Activated T-cell treated with anti-CD3 and anti-CD28 coated beads for 1 hour (primary cell): ENCODE measurements around the gene MRTFA.
"Not testable (repeated sequence)": the region's sequence is repeated elsewhere in the genome, so short reads cannot be mapped to it uniquely, and the experiment has no call there.

Experiments
- DNase-seq: peaks from one replicate; pipeline ENCODE4 v3.0.0-alpha.2; 2020; ENCODE audit warnings: low read depth

MRTFA gene

GRCh38 chr22:40521046-40521445 is 115.5 kb downstream of the MRTFA start:
- DNase-seq, result no peak

GRCh38 chr22:40520562-40520961 is 116.0 kb downstream of the MRTFA start:
- no peak for DNase-seq

- DNase-seq, result no peak
These were observed 116.6 kb downstream of the MRTFA start for GRCh38 chr22:40519948-40520331.

GRCh38 chr22:40519284-40519947 is 117.1 kb downstream of the MRTFA start:
- no peak for DNase-seq

- no peak for DNase-seq
These were observed 117.7 kb downstream of the MRTFA start for GRCh38 chr22:40518840-40519239.

GRCh38 chr22:40517631-40518030 is 118.9 kb downstream of the MRTFA start:
- DNase-seq, result no peak

GRCh38 chr22:40516416-40516815 is 120.1 kb downstream of the MRTFA start:
- DNase-seq, result no peak

- DNase-seq, result no peak
These were observed 123.9 kb downstream of the MRTFA start for GRCh38 chr22:40512426-40513136.

GRCh38 chr22:40511604-40512003 is 124.9 kb downstream of the MRTFA start:
- no peak for DNase-seq

- no peak for DNase-seq
These were observed 125.7 kb downstream of the MRTFA start for GRCh38 chr22:40510631-40511364.

- no peak for DNase-seq
These were observed 127.0 kb downstream of the MRTFA start for GRCh38 chr22:40509401-40510134.

- DNase-seq, result not testable (repeated sequence)
These were observed 128.5 kb downstream of the MRTFA start for GRCh38 chr22:40508046-40508445.

GRCh38 chr22:40507491-40507890 is 129.0 kb downstream of the MRTFA start:
- DNase-seq, result no peak

- DNase-seq, result no peak
These were observed 129.8 kb downstream of the MRTFA start for GRCh38 chr22:40506762-40507161.

- DNase-seq, result no peak
These were observed 132.0 kb downstream of the MRTFA start for GRCh38 chr22:40504285-40505249.

GRCh38 chr22:40502919-40503318 is 133.6 kb downstream of the MRTFA start:
- no peak for DNase-seq

GRCh38 chr22:40500465-40500786 is 136.1 kb downstream of the MRTFA start:
- DNase-seq, result not testable (repeated sequence)

GRCh38 chr22:40499209-40499623 is 137.3 kb downstream of the MRTFA start:
- no peak for DNase-seq

GRCh38 chr22:40498420-40499208 is 137.9 kb downstream of the MRTFA start:
- DNase-seq, result no peak

- DNase-seq, result no peak
These were observed 143.1 kb downstream of the MRTFA start for GRCh38 chr22:40493441-40493840.
